Right kidney (tissue), 9 donors: ENCODE results near the gene AXDND1.

Source experiments
- DNase-seq: peaks from one replicate; pipeline ENCODE4 v3.0.0-alpha.2; 2016
- long read RNA-seq, 8 donors: transcript quantifications; one replicate each; lab custom pipeline, GENCODE V29; 2026

AXDND1 gene, protein sequence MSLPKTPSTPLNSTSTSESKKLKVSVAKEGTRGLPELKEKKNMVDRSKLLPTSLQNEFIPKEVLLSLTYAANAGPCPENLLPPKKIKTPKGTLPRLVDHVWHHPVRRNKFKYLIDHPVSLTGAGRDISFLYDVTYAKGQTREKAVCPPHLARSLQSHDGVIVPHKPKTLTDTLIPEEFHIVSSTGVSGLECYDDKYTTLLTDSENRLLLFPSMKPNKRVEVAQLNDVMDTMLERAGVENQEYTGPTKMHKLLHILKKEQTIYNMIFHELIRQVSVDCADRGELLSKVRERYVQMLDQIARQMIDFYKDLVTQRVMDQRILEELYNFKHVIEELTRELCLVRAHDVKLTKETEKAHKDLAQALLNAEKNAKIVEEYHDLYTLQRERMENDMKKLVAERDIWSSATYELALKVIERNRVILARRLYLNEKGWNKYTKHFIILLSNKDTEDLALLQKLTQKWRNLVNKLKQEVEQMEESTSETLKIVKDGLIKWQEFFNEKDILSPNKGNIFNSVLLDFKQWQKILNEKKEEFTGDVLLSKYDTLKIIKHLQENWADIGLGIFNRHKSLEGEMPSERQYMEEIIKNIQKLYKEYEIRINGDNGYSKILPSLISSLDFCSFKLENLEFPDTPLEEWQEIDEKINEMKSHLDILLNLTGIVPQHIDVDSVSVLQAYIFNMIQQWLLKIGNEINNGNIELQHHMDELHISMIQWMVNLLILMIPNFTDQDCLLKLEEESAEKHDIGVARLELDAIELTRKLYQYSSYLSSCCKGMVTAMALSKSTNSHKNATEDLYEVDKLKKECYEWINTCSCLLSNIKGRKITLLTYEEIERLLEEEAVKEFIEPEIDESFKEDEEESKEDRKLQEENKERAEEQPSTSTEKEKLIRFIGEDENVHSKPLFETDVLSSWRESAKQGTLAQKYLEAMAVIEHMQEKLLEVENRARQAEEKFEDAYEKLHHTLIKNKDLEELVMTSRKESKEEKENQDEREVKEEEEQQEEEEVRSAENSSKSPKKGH
- long read RNA-seq, donor 1, partial matches to known transcripts = 83 of 197 reads
- long read RNA-seq, donor 1, other reads (novel, unspliced or antisense) = 112 of 197 reads
- long read RNA-seq, donor 2, partial matches to known transcripts = 63 of 175 reads
- long read RNA-seq, donor 2, other reads (novel, unspliced or antisense) = 112 of 175 reads
- long read RNA-seq, donor 3, partial matches to known transcripts = 90 of 115 reads
- long read RNA-seq, donor 3, other reads (novel, unspliced or antisense) = 25 of 115 reads
- long read RNA-seq, donor 4, partial matches to known transcripts = 113 of 295 reads
- long read RNA-seq, donor 4, other reads (novel, unspliced or antisense) = 182 of 295 reads
- long read RNA-seq, donor 5 = 0 reads
- long read RNA-seq, donor 6 = 0 reads
- long read RNA-seq, donor 7, partial matches to known transcripts = 308 of 544 reads
- long read RNA-seq, donor 7, other reads (novel, unspliced or antisense) = 236 of 544 reads
- long read RNA-seq, donor 8, partial matches to known transcripts = 55 of 238 reads
- long read RNA-seq, donor 8, other reads (novel, unspliced or antisense) = 182 of 238 reads

- peak; percentile 97 for DNase-seq
Observed at GRCh38 chr1:179365342-179366092, at the start of gene AXDND1. TSS of gene AXDND1 (plus strand) at chr1:179365971. CDS start at chr1:179366510, 539 bp downstream.

- no peak for DNase-seq
Observed at GRCh38 chr1:179318491-179318890, 47.3 kb upstream of the AXDND1 start.

DNA sequence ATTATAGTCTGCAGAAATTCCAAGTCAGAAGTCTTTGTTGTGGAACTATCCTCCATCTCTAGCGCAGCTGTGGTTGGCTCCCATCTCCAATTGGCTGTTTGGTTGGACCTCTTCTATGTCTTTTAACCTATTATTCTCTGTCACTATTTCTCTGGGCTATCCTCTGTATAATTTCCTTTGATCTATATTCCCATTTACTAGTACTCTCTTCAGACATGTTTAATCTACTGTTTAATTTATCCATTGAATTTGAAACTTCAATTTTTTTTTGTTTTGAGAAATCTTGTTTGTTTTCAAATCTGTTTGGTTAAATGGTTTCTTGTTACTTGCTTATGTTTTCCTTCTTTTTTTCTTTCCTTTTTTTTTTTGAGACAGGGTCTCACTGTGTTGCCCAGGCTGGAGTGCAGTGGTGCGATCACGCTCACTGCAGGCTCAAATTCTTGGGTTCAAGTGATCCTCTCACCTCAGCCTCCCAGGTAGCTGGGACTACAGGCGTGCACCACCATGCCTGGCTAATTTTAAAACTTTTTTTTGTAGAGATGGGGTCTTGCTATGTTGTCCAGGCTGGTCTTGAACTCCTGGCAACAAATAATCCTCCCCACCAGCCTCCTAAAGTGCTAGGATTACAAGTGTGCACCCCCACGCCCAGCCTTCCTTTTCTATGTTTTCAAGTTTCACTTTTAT is 44.1 kb upstream of the AXDND1 start:
- DNase-seq = no peak

DNA sequence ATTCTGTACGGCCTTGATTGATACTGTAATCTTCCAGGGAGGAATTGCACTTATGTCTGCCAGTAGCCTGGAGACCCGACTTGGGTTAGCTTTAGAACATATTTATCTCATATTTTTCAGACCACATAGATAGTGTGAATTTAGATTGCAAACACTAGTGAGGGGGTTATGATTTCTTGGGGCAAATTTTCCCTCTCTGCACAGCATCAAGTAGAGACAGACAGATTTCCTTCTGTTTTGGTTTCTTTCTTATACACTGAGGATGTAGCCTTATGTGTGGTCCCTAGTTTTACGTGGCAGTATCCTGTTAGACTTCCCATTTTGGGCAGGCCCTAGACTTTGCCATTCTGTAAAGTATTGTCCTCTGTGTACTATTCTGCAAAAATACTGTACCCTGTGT is 43.2 kb upstream of the AXDND1 start:
- no peak for DNase-seq

- no peak for DNase-seq
Observed at GRCh38 chr1:179323436-179323835, 42.3 kb upstream of the AXDND1 start.

- DNase-seq = no peak
Observed at GRCh38 chr1:179325836-179326235, 39.9 kb upstream of the AXDND1 start.

- DNase-seq = no peak
Observed at GRCh38 chr1:179326746-179327145, 39.0 kb upstream of the AXDND1 start.

DNA sequence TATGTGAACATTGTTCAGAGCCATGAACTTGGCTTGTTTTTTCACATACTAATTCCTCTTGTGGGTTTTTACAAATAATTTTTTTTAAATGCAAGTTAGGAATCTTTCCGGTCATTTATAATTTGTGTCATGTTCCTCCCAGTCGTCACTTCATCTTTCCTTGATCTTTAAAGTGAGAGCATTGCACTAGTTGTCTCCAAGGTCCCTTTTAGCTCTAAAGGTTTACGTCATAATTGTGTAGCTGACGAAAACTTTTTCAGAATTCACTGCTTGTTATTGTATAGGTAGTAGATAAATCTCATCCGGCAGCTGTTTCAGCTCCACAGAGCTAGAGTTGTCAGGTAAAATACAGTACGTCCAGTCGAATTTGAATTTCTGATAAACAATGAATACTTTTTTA is 38.6 kb upstream of the AXDND1 start:
- DNase-seq = no peak

DNA sequence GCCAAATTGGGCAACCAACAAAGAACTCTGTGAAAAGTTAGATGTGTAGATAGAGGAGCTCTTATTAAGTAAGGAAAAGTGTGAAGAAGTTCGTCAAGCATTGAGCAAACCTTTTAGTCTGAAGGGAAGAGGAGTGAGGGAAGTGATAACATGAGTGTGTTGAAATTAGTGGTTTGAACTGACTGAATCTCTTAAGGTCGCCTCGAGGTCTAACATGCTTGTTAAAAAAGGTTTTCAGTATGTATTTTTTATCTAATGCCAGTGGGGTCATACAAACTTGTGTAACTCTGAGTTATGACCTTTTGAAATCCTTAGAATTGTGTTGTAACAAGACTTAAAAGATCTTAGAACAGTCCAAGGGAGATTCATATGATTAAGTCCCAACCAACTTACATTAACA is 38.1 kb upstream of the AXDND1 start:
- no peak for DNase-seq

DNA sequence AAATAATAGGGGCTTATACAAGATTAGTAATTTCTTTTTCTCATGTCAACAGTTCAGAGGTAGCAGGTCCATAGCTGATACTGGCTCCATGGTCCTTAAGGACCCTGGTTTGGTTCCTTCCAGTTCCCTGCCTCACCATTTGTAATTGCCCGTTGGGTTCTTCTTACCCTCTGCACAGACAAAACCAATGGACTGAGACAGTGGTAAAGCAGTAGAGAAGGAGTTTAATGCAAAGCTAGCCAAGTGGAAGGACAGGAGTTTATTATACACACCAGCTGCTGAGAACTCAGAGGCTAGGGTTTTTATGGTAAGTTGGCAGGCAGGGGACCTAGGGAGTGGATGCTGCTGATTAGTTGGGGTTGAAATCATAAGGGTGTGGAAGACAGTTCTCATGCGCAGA is 35.9 kb upstream of the AXDND1 start:
- DNase-seq = no peak

DNA sequence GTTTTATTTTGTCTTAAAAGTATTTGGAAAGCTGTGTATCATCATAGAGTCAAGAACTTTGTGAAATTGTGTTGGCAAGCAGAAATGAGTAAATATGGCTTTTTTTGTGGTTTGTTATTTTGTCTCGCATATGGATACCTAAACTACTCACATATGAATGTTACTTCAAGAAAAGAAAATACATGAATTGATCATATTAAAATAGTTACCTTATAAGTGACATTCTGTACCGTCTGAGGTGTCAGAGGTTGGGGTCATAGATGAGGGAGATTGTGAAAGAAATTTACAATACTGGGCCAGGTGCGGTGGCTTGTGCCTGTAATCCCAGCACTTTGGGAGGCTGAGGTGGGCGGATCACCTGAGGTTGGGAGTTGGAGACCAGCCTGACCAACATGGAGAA is 31.3 kb upstream of the AXDND1 start:
- DNase-seq = no peak

- DNase-seq = no peak
Observed at GRCh38 chr1:179337288-179337687, 28.5 kb upstream of the AXDND1 start.

DNA sequence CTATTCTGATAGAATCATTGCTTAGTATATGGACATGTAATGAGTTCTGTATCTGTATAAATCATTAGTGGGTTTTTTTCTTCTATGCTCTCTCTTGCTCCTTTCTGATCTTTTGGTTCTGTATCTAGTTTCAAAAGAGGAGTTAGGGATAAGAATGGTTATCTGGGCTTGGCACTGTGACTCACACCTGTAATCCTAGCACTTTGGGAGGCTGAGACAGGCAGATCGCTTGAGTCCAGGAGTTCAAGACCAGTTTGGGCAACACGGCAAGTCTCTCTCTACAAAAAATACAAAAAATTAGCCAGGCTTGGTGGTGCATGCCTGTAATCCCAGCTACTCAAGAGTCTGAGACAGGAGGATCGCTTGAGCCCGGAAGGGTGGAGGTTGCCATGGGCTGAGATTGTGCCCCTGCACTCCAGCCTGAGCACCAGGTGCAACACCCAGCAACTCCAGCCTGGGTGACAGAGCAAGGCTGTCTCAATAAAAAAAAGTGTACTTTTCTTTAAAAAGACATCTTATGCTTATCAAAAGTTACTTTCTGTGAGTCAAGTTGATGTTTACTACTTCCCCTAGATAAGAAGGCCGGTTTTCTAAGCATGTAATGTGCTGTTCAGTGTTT is 27.7 kb upstream of the AXDND1 start:
- no peak for DNase-seq

GRCh38 chr1:179340918-179341317 is 24.9 kb upstream of the AXDND1 start:
- DNase-seq = no peak

DNA sequence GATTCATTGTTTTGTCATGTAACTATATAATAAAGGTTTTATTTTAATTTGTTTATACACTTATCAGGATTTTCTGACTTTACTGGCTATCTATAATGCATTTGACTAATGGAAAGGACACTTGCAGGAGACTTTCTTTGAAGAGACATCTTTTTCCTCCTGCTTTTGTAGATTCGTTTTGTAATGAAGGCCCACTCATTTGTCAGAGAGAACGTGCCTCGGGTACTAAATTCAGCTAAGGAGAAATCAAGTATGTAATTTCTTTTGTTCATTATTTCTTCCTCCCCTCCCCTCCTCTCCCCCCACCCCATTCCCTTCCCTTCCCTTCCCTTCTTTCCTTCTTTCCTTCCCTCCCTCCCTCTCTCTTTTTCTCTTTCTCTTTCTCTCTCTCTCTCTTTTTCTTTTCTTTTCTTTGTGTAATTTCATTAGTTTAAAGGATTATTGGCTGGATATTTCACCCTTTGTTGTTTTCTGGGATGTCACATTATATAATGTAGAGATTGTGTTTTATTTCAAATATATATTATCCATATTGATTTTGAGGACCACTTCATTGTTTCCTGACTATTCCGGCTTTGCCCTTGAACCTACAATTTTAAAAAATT is 23.7 kb upstream of the AXDND1 start:
- DNase-seq = no peak

DNA sequence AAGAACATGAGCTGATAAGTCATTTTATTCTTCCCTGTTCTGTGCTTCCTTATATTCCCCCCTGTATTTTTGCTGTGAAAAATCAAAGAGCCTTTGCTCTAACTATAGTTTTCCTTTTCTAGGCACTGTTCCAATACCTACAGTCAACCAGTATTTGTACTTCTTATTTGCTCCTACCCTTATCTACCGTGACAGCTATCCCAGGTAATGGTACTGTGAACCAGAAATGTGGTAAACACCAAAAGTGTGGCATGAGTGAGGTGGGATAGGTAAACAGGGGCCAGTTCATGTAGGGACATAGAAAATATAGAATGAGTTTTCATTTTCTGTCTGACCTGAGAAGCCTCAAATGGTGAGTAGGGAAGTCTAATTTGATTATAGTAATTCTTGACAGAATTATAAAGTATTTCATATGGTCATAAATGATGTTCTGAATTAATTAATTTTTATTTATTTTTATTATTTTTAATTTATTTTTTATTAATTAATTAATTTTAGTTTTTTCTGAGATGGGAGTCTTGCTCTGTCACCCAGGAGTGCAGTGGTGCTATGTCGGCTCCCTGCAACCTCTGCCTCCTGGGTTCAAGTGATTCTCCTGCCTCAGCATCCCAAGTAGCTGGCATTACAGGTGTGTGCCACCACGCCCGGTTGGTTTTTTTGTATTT is 22.9 kb upstream of the AXDND1 start:
- no peak for DNase-seq

GRCh38 chr1:179351281-179351680 is 14.5 kb upstream of the AXDND1 start:
- no peak for DNase-seq

GRCh38 chr1:179352236-179352635 is 13.5 kb upstream of the AXDND1 start:
- no peak for DNase-seq

- no peak for DNase-seq
Observed at GRCh38 chr1:179353546-179353945, 12.2 kb upstream of the AXDND1 start.
